Breast epithelium (tissue), 4 donors: ENCODE results near the gene SLC1A6. TPM values are rescaled to one million over a fixed set of nuclear protein-coding genes. Genes with fewer than 3 reads are reported as not detected.

Experiments
- DNase-seq, 2 donors: peaks; one replicate each; pipeline ENCODE4 v3.0.0-alpha.2; 2019; ENCODE audit warnings: low spot score in 2 of 2
- H3K27ac ChIP-seq, 2 donors: fragments of 200-600 bp; sonication (generic) in 1 of 2; one replicate each; pipeline ENCODE4 v1.5.1; 2016 to 2019; ENCODE audit warnings: mild to moderate bottlenecking in 1 of 2
- H3K27me3 ChIP-seq, 2 donors: fragments of 200-600 bp; sonication (generic) in 1 of 2; one replicate each; pipeline versions ENCODE4 v1.5.1 to v1.6.0; 2017 to 2019; ENCODE audit warnings: control low read depth in 1 of 2, mild to moderate bottlenecking in 1 of 2
- H3K36me3 ChIP-seq: fragments of 200-600 bp; one replicate; pipeline ENCODE4 v1.5.1; 2019
- H3K4me1 ChIP-seq, 2 donors: fragments of 200-600 bp; sonication (generic); one replicate each; pipeline ENCODE4 v1.5.1; 2016 to 2019; ENCODE audit warnings: control low read depth in 1 of 2
- H3K4me3 ChIP-seq, 3 donors: fragments of 200-600 bp; sonication (generic); 1 replicate in 2 of 3; 2 replicates in 1 of 3; pipeline ENCODE4 v1.5.1; 2016 to 2019; ENCODE audit warnings: mild to moderate bottlenecking in 3 of 3, moderate library complexity in 2 of 3
- H3K9me3 ChIP-seq, 2 donors: fragments of 200-600 bp; sonication (generic) in 1 of 2; one replicate each; pipeline ENCODE4 v1.5.1; 2016 to 2019; ENCODE audit warnings: control low read depth in 1 of 2
- CTCF ChIP-seq, 3 donors: fragments of 450-650 bp; IDR thresholded peaks; one replicate each; pipeline ENCODE4 v1.5.1; 2016 to 2017; ENCODE audit warnings: antibody characterized with exemption in 3 of 3, mild to moderate bottlenecking in 3 of 3, moderate library complexity in 3 of 3
- POLR2A ChIP-seq: fragments of 450-650 bp; IDR thresholded peaks from one replicate; pipeline ENCODE4 v1.6.1; 2016; ENCODE audit warnings: antibody characterized with exemption, mild to moderate bottlenecking, moderate library complexity
- POLR2AphosphoS5 ChIP-seq, 3 donors: sonication (generic); formaldehyde crosslinking; IDR thresholded peaks; one replicate each; pipeline ENCODE4 v1.6.1; 2017; ENCODE audit warnings: antibody characterized with exemption in 3 of 3
- intact Hi-C: fragments of 100-400 bp; cut with DNase I; formaldehyde crosslinking; loops from one replicate; pipeline ENCODE4 v1.15.1; 2023; ENCODE audit warnings: low total_unique reads
- total RNA-seq, 3 donors: library from RNA; depleted of rRNA; stranded (reverse); fragments of >200 nt; gene quantifications; one replicate each; pipeline ENCODE4 v1.1.0, GENCODE V29; 2016

The SLC1A6 gene
- total RNA-seq, 3 donors from 2014 or later = not detected

- Histone ChIP-seq H3K27ac (no peak overlapping the region), H3K9me3 (no peaks in the 10 kb centered on the region), H3K4me3 (no peak overlapping the region), H3K4me1 (no peaks in the 10 kb centered on the region), H3K36me3 (no peaks in the 10 kb centered on the region), H3K27me3 (peaks cover 0 to 3% of the 10 kb centered on the region in 2 donors)
- DNase-seq = no peak
- intact Hi-C loops = no loop called here
- TF ChIP-seq POLR2A = no peak
- TF ChIP-seq POLR2AphosphoS5 (IDR thresholded peaks at IDR 0.05) = no peak
- no peak for TF ChIP-seq CTCF (IDR thresholded peaks at IDR 0.05)
These were observed 18.3 kb upstream of the SLC1A6 start for GRCh38 chr19:14997981-14998380.

- TF ChIP-seq CTCF (IDR thresholded peaks at IDR 0.05) = no peak
- TF ChIP-seq POLR2A = no peak
- TF ChIP-seq POLR2AphosphoS5 (IDR thresholded peaks at IDR 0.05) = no peak
- Histone ChIP-seq H3K27ac (no peak overlapping the region), H3K4me3 (no peak overlapping the region), H3K27me3 (peaks cover 0 to 3% of the 10 kb centered on the region in 2 donors), H3K36me3 (no peaks in the 10 kb centered on the region), H3K9me3 (no peaks in the 10 kb centered on the region), H3K4me1 (no peaks in the 10 kb centered on the region)
- DNase-seq = no peak
- intact Hi-C loops = no loop called here
These were observed 13.1 kb upstream of the SLC1A6 start for GRCh38 chr19:14992780-14993179.

GRCh38 chr19:14985133-14985532 lies 5.5 kb upstream of the SLC1A6 start:
- peaks cover 0 to 14% of the 10 kb centered on the region in 2 donors for H3K27me3 ChIP-seq
- no peaks in the 10 kb centered on the region for H3K9me3 ChIP-seq
- H3K4me1 ChIP-seq = no peaks in the 10 kb centered on the region
- no peak for TF ChIP-seq CTCF (IDR thresholded peaks at IDR 0.05)
- TF ChIP-seq POLR2A = no peak
- no peak for TF ChIP-seq POLR2AphosphoS5 (IDR thresholded peaks at IDR 0.05)
- no peak for DNase-seq
- H3K36me3 ChIP-seq = no peaks in the 10 kb centered on the region
- H3K27ac ChIP-seq = no peak overlapping the region
- H3K4me3 ChIP-seq = no peak overlapping the region
- intact Hi-C loops = no loop called here

DNA sequence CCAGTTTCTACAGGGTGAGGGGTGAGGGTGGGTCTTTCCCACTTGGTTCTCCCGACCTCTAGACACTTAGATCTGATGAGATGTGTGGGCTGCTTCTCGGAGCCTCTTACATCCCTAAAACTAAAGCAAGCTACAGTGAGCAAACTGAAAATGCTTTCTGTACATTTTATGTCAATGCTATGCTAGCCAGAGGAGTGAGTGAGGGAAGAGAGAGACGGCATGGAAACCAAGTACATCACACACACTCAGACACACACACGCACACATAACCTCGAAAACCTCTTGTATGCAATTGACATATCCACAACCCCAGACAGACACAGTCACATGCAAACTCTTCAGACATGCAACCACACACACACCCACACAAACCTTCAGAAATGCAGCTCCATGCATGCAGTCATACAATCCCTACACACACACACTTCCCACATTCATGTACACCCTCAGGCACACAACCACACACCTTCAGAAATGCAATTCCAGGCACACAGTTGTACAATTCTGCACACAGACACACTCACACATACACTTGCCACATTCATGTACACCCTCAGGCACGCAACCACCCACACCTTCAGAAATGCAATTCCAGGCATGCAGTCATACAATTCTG lies 1.4 kb downstream of the SLC1A6 start:
- Histone ChIP-seq H3K27ac (no peak overlapping the region), H3K9me3 (no peaks in the 10 kb centered on the region), H3K4me3 (no peak overlapping the region), H3K4me1 (no peaks in the 10 kb centered on the region), H3K36me3 (no peaks in the 10 kb centered on the region), H3K27me3 (peaks cover 0 to 42% of the 10 kb centered on the region in 2 donors)
- intact Hi-C loops = no loop called here
- TF ChIP-seq POLR2A = no peak
- no peak for TF ChIP-seq CTCF (IDR thresholded peaks at IDR 0.05)
- TF ChIP-seq POLR2AphosphoS5 (IDR thresholded peaks at IDR 0.05) = no peak
- no peak for DNase-seq

- no peaks in the 10 kb centered on the region for H3K36me3 ChIP-seq
- no peaks in the 10 kb centered on the region for H3K9me3 ChIP-seq
- H3K4me1 ChIP-seq = no peaks in the 10 kb centered on the region
- peaks cover 0 to 42% of the 10 kb centered on the region in 2 donors for H3K27me3 ChIP-seq
- TF ChIP-seq POLR2AphosphoS5 (IDR thresholded peaks at IDR 0.05) (no peak), CTCF (IDR thresholded peaks at IDR 0.05) (no peak), POLR2A (no peak)
- no peak for DNase-seq
- H3K27ac ChIP-seq = no peak overlapping the region
- no peak overlapping the region for H3K4me3 ChIP-seq
- intact Hi-C loops = no loop called here
These were observed 2.5 kb downstream of the SLC1A6 start for GRCh38 chr19:14977128-14977527.
